Smooth muscle cell (in vitro differentiated cells): ENCODE results near the gene PDE6D. TPM values are rescaled to one million over a fixed set of nuclear protein-coding genes. Genes with fewer than 3 reads are reported as not detected.

Experiments
- DNase-seq: peaks from one replicate; lab custom pipeline; 2025; ENCODE audit not compliant: unreplicated experiment; lab: John Stamatoyannopoulos, UW
- H2AFZ ChIP-seq: fragments of 200-600 bp; sonication (generic); 2 replicates; pipeline ENCODE4 v1.6.0; 2016; ENCODE audit warnings: antibody characterized with exemption, low read depth, mild to moderate bottlenecking
- H3F3A ChIP-seq: fragments of 200-600 bp; sonication (generic); 2 replicates; pipeline ENCODE4 v1.6.0; 2017; ENCODE audit warnings: antibody characterized with exemption, low read depth
- H3K27ac ChIP-seq: fragments of 200-600 bp; sonication (generic); 2 replicates; pipeline ENCODE4 v1.5.1; 2016; ENCODE audit warnings: low read depth, mild to moderate bottlenecking
- H3K27me3 ChIP-seq: fragments of 200-600 bp; sonication (generic); 2 replicates; pipeline ENCODE4 v1.6.1; 2016; ENCODE audit warnings: low read depth, mild to moderate bottlenecking
- H3K36me3 ChIP-seq: fragments of 200-600 bp; sonication (generic); 2 replicates; pipeline ENCODE4 v1.5.1; 2016; ENCODE audit warnings: low read depth
- H3K4me1 ChIP-seq: fragments of 200-600 bp; sonication (generic); 2 replicates; pipeline ENCODE4 v1.5.1; 2016; ENCODE audit warnings: low read depth
- H3K4me2 ChIP-seq: fragments of 200-600 bp; sonication (generic); 2 replicates; pipeline ENCODE4 v1.6.0; 2016; ENCODE audit warnings: mild to moderate bottlenecking
- H3K4me3 ChIP-seq: fragments of 200-600 bp; sonication (generic); 2 replicates; pipeline ENCODE4 v1.5.1; 2016; ENCODE audit warnings: mild to moderate bottlenecking
- H3K79me2 ChIP-seq: fragments of 200-600 bp; sonication (generic); 2 replicates; pipeline ENCODE4 v1.6.0; 2016; ENCODE audit warnings: low read depth, mild to moderate bottlenecking
- H3K9ac ChIP-seq: fragments of 200-600 bp; sonication (generic); 2 replicates; pipeline ENCODE4 v1.6.0; 2016; ENCODE audit warnings: low read depth
- H3K9me3 ChIP-seq: fragments of 200-600 bp; sonication (generic); replicated peaks from 2 replicates; pipeline ENCODE4 v1.5.1; 2016; ENCODE audit warnings: low read depth
- H4K20me1 ChIP-seq: fragments of 200-600 bp; sonication (generic); 2 replicates; pipeline ENCODE4 v1.6.0; 2016; ENCODE audit warnings: low read depth
- CTCF ChIP-seq: fragments of 200-600 bp; sonication (generic); IDR thresholded peaks from 2 replicates; pipeline ENCODE4 v1.5.1; 2017; ENCODE audit warnings: borderline replicate concordance, mild to moderate bottlenecking, antibody characterized with exemption; ENCODE audit not compliant: insufficient read depth, poor library complexity, severe bottlenecking
- WGBS: methylation state at CpG from one replicate; pipeline ENCODE4 v1.1.7; 2016; ENCODE audit warnings: low lambda C conversion rate; 5-methylcytosine and 5-hydroxymethylcytosine counted together
- polyA plus RNA-seq: library from polyadenylated mRNA; unstranded; fragments of >200 nt; fragmentation: Nextera tagmentation; extraction: Ambion mirVana; gene quantifications from 2 replicates; pipeline ENCODE4 v1.2.1, GENCODE V29; 2016
- total RNA-seq: library from RNA; depleted of rRNA; stranded (reverse); fragments of >200 nt; gene quantifications from 2 replicates; pipeline ENCODE4 v1.2.3, GENCODE V29; 2014

PDE6D gene
- total and polyA plus RNA-seq, 2 experiments from 2014 or later = 32.7 to 54.9 TPM

GRCh38 chr2:231701456-231702373 lies 79.4 kb downstream of the PDE6D start:
- 71% methylated on average over 22 of the region's 22 CpGs for WGBS
- no peak overlapping the region for H2AFZ ChIP-seq
- H3K79me2 ChIP-seq = no peaks in the 10 kb centered on the region
- no peaks in the 10 kb centered on the region for H3K27me3 ChIP-seq
- H3K4me3 ChIP-seq = no peak overlapping the region
- no peaks in the 10 kb centered on the region for H3K9me3 ChIP-seq
- H4K20me1 ChIP-seq = no peaks in the 10 kb centered on the region
- H3F3A ChIP-seq = no peaks in the 10 kb centered on the region
- no peak overlapping the region for H3K4me2 ChIP-seq
- no peak for DNase-seq
- H3K9ac ChIP-seq = no peak overlapping the region
- no peak overlapping the region for H3K27ac ChIP-seq
- no peak for TF ChIP-seq CTCF
- H3K36me3 ChIP-seq = no peaks in the 10 kb centered on the region
- no peaks in the 10 kb centered on the region for H3K4me1 ChIP-seq

- Histone ChIP-seq H4K20me1 (no peaks in the 10 kb centered on the region), H3K4me2 (no peak overlapping the region), H3K79me2 (no peaks in the 10 kb centered on the region), H3K36me3 (no peaks in the 10 kb centered on the region), H3K27me3 (no peaks in the 10 kb centered on the region), H3K9me3 (no peaks in the 10 kb centered on the region), H3K27ac (no peak overlapping the region), H2AFZ (no peak overlapping the region), H3K4me3 (no peak overlapping the region), H3K9ac (no peak overlapping the region), H3K4me1 (no peaks in the 10 kb centered on the region), H3F3A (no peaks in the 10 kb centered on the region)
- whole genome bisulfite sequencing = 94% methylated on average over 9 of the region's 9 CpGs
- no peak for DNase-seq
- no peak for TF ChIP-seq CTCF
Measured at GRCh38 chr2:231699006-231699405, 82.1 kb downstream of the PDE6D start.

GRCh38 chr2:231696004-231696367 lies 85.1 kb downstream of the PDE6D start:
- TF ChIP-seq CTCF = no peak
- Histone ChIP-seq H3K27ac (no peak overlapping the region), H3K9me3 (no peaks in the 10 kb centered on the region), H3K4me1 (no peaks in the 10 kb centered on the region), H4K20me1 (no peaks in the 10 kb centered on the region), H3K4me2 (no peak overlapping the region), H3K79me2 (no peaks in the 10 kb centered on the region), H3K9ac (no peak overlapping the region), H3K27me3 (no peaks in the 10 kb centered on the region), H3K36me3 (no peaks in the 10 kb centered on the region), H2AFZ (no peak overlapping the region), H3K4me3 (no peak overlapping the region), H3F3A (no peaks in the 10 kb centered on the region)
- 58% methylated on average over 2 of the region's 2 CpGs for WGBS
- no peak for DNase-seq

- no peak for TF ChIP-seq CTCF
- Histone ChIP-seq H3K9me3 (no peaks in the 10 kb centered on the region), H3K27me3 (no peaks in the 10 kb centered on the region), H3K9ac (no peak overlapping the region), H3K4me2 (no peak overlapping the region), H2AFZ (no peak overlapping the region), H3K36me3 (no peaks in the 10 kb centered on the region), H3K27ac (no peak overlapping the region), H3K4me1 (no peaks in the 10 kb centered on the region), H4K20me1 (no peaks in the 10 kb centered on the region), H3K4me3 (no peak overlapping the region), H3F3A (no peaks in the 10 kb centered on the region), H3K79me2 (no peaks in the 10 kb centered on the region)
- no peak for DNase-seq
- 80% methylated on average over 7 of the region's 7 CpGs for WGBS
Measured at GRCh38 chr2:231693956-231694355, 87.1 kb downstream of the PDE6D start.
